KG1 (cell line): Measurements from ENCODE around the gene GLRA3.
"Not testable (repeated sequence)": the region's sequence is repeated elsewhere in the genome, so short reads cannot be mapped to it uniquely, and the experiment has no call there.

Experiments used
- DNase-seq: peaks from one replicate; lab custom pipeline; 2025; lab: John Stamatoyannopoulos, UW

Gene GLRA3

GRCh38 chr4:174654634-174655033 lies 174.4 kb downstream of the GLRA3 start:
- no peak for DNase-seq

GRCh38 chr4:174650711-174651355 lies 178.2 kb downstream of the GLRA3 start:
- DNase-seq = no peak

GRCh38 chr4:174648812-174649211 lies 180.2 kb downstream of the GLRA3 start:
- no peak for DNase-seq

GRCh38 chr4:174646326-174646725 lies 182.7 kb downstream of the GLRA3 start:
- no peak for DNase-seq

- DNase-seq = no peak
Observed at GRCh38 chr4:174640146-174640545, 188.9 kb downstream of the GLRA3 start.

- no peak for DNase-seq
Observed at GRCh38 chr4:174635732-174636131, 193.3 kb downstream of the GLRA3 start.

- DNase-seq = no peak
Observed at GRCh38 chr4:174633399-174633798, 195.6 kb downstream of the GLRA3 start.

- DNase-seq = no peak
Observed at GRCh38 chr4:174631901-174632758, 196.9 kb downstream of the GLRA3 start.

- DNase-seq = not testable (repeated sequence)
Observed at GRCh38 chr4:174629907-174630450, 199.1 kb downstream of the GLRA3 start.

GRCh38 chr4:174629265-174629664 lies 199.8 kb downstream of the GLRA3 start:
- DNase-seq = no peak

GRCh38 chr4:174628191-174628590 lies 200.9 kb downstream of the GLRA3 start:
- no peak for DNase-seq

- DNase-seq = no peak
Observed at GRCh38 chr4:174627473-174627872, 201.6 kb downstream of the GLRA3 start.

GRCh38 chr4:174626342-174627008 lies 202.6 kb downstream of the GLRA3 start:
- DNase-seq = no peak

- no peak for DNase-seq
Observed at GRCh38 chr4:174616661-174617060, 212.4 kb downstream of the GLRA3 start.

- no peak for DNase-seq
Observed at GRCh38 chr4:174613979-174614378, 215.1 kb downstream of the GLRA3 start.

- DNase-seq = no peak
Observed at GRCh38 chr4:174611792-174612191, 217.3 kb downstream of the GLRA3 start.

- DNase-seq = no peak
Observed at GRCh38 chr4:174607792-174608191, 221.3 kb downstream of the GLRA3 start.

- no peak for DNase-seq
Observed at GRCh38 chr4:174604198-174604597, 224.8 kb downstream of the GLRA3 start.

- no peak for DNase-seq
Observed at GRCh38 chr4:174600391-174600790, 228.7 kb downstream of the GLRA3 start.

GRCh38 chr4:174598800-174599199 lies 230.2 kb downstream of the GLRA3 start:
- DNase-seq = no peak

GRCh38 chr4:174596513-174596912 lies 232.5 kb downstream of the GLRA3 start:
- DNase-seq = no peak

- no peak for DNase-seq
Observed at GRCh38 chr4:174595141-174595929, 233.7 kb downstream of the GLRA3 start.
